ENCODE measurements around the gene AUTS2. TPM values are rescaled to one million over a fixed set of nuclear protein-coding genes. Genes with fewer than 3 reads are reported as not detected.
A peak's percentile ranks its signal among the peaks of the same experiment; 100 is the strongest.

Gene AUTS2
- total RNA-seq, 1 experiment from 2014 or later: 4.2 TPM

DNA sequence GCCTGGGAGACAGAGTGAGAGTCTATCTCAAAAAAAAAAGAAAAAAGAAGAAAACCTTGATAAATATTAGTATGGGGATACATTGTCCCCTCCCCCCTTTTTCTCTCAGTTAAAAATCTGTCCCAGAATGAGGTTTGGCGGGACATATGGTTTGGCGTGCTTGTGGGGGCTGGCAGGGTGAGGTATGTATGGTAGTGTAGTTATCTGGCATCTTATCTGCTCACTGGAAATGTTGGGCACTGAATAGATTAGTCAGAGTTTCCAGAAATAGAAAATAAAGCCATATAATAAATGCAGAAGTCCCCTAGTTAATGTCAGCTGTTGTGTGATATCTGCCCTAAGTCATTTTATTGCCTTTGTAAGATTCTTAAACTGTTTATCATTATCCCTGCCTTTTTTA lies 1136.1 kb downstream of the AUTS2 start:
- no peak for DNase-seq (ENCODE audit: low spot score)

DNA sequence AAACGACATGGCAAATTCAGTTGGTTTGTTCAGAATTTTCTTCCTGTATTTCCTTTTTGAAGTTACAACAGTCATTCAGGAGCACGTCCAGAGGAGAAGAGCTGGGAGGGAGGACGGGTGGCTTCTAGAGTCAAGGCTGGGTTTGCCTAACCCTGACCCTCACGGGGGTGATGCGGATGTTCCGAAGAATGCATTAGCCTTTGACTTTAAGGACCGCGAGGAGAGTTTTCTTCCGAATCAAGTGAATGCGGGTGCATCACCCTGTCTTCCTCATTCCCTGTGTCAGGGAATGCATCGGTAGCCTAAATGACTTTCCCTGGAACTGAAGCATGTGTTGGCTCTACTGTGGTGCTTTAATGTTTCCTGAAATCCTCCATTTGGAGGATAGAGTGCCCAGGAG lies 1137.0 kb downstream of the AUTS2 start:
- no peak for DNase-seq (ENCODE audit: low spot score)

DNA sequence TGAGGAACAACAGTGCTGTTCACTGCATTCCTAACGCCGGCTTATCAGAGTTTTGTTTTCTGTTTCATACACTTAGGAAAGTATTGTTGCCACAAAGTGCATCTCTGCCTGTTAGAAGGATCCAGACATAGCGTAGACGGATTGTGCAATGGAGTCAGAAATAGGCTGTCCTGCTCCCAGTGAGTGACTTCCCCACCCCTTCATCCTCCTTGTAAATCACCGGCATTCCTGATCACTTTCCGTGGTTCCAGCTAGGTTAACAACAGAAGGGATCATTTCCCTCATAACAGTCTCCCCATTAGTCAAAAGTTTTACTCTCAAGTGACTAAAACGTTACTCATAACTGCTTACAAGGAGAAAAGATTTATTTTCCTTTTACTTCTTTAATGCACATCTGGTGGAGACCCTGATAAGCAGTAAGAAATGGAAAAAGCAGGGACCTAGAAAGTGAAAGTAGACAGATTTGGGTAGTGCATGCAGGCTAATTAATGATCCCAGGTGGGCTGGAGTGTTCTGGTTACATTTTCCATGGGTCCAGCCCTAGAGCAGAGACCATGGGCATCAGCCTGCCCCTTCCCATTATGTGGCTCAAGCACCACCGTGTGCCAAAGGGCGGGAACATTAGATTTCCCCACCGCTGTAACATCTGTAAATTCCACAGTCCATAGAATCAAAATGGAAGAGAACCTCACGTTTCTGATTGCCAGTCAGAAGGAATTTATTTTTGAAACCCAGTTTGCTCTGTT lies 1138.6 kb downstream of the AUTS2 start:
- no peak for DNase-seq (ENCODE audit: low spot score)

- DNase-seq (ENCODE audit: low spot score): peak; percentile 20
Measured at GRCh38 chr7:70738151-70738885, 1140.0 kb downstream of the AUTS2 start.

DNA sequence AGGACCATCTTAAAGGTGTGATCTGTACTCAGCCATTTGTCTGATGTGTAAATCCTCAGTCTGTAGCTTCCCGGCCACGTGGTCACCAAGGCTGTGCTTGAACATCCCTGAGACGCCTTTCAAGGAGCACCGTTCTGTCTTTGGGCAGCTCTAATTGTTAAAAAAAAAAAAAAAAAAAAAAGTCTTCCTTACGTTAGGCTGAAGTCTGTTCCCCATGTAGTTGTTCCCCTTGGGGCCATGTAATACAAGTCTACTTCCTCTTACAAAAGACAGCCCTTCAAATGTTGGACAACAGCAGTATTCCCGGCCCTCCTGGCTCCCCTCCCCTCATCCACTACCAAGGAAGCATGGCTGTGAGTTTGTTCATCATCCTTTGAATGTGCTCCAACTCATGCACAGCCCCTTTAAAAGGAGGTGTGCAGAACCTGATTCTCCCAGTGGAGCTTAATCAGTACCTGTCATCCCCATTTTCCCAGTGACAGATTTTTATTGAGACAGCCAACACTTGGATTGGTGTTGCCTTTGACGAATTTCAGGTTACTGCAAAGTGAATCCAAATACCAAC lies 1141.5 kb downstream of the AUTS2 start:
- no peak for DNase-seq (ENCODE audit: low spot score)

GRCh38 chr7:70741666-70742065 lies 1143.4 kb downstream of the AUTS2 start:
- DNase-seq (ENCODE audit: low spot score): no peak

- no peak for DNase-seq (ENCODE audit: low spot score)
Measured at GRCh38 chr7:70743531-70744325, 1145.5 kb downstream of the AUTS2 start.

DNA sequence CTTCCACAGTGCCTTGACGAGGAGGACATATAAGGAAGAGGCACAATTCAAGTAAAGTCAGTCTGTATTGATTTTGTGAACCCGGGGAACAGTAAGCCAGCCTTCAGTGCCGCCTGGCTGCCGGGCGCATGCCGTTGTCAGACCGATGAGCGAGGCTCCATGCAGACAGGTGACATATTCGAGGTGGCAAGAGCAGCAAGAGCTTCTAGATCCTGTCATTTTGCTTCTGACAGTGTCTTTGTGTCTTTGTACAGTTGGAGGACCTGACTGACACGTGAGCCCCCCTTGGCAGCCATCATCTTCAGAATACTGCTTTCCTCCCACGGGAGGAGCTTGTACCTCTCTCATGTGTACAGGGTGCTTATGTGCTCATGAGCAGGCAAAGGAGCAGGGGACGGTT lies 1146.2 kb downstream of the AUTS2 start:
- DNase-seq (ENCODE audit: low spot score): no peak

- DNase-seq (ENCODE audit: low spot score): no peak
Measured at GRCh38 chr7:70749831-70750230, 1151.6 kb downstream of the AUTS2 start.

DNA sequence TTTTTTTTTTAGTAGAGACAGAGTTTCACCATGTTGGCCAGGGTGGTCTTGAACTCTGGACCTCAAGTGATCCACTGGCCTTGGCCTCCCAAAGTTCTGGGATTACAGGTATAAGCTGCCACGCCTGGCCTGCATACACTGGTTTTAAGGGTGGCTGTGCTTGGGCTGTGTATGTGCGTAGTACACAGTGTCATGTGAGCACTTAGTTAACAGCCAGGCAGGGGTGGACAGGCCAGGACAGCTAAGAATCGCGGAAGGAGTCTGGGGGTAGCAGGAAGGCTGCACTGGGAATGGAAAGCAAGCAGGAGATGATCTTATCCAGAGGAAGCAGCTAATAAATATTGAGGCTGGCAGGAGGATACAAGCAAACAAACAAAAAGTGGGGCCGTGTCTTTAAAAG lies 1153.6 kb downstream of the AUTS2 start:
- no peak for DNase-seq (ENCODE audit: low spot score)

GRCh38 chr7:70752794-70753241 lies 1154.5 kb downstream of the AUTS2 start:
- DNase-seq (ENCODE audit: low spot score): no peak

DNA sequence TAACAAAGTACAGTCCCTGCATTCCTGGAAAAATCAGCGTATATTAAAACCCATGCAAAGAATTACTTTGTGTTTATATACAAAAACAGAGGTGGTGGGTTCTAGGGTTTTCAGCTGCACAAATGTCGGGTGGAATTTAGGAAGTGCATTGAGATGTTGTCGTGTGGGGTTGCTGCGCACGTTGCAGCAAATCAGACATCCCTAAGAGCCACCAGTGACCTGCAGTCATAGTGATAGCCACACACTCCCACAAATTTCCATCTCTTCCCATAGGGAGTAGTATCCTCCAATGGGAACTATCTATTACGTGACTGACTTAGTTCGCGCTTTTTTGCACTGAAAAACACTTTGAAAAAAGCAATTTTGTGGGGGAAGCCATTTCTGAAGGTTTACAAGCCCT lies 1158.5 kb downstream of the AUTS2 start:
- DNase-seq (ENCODE audit: low spot score): no peak

DNA sequence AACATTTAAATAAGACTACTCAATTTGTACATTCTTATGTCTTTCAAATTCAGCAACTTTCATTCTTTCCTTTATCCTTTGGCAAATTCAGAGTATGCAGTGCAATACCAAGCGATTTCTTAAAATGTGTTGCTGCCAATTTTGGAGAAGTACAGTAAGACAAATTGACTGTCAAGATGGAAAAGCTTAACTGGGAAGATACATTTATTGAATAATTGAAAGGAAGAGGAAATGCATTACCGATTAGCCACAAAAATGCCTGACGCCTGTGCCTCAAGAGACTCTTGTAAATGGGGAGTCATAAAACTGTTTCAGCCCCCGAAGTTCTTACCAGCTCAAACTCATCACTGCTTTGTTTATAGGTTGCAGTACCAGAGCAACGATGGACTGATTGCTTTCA lies 1160.4 kb downstream of the AUTS2 start:
- no peak for DNase-seq (ENCODE audit: low spot score)

- no peak for DNase-seq (ENCODE audit: low spot score)
Measured at GRCh38 chr7:70759674-70760073, 1161.4 kb downstream of the AUTS2 start.

- DNase-seq (ENCODE audit: low spot score): no peak
Measured at GRCh38 chr7:70761711-70762328, 1163.5 kb downstream of the AUTS2 start.

GRCh38 chr7:70762696-70763095 lies 1164.4 kb downstream of the AUTS2 start:
- DNase-seq (ENCODE audit: low spot score): no peak

DNA sequence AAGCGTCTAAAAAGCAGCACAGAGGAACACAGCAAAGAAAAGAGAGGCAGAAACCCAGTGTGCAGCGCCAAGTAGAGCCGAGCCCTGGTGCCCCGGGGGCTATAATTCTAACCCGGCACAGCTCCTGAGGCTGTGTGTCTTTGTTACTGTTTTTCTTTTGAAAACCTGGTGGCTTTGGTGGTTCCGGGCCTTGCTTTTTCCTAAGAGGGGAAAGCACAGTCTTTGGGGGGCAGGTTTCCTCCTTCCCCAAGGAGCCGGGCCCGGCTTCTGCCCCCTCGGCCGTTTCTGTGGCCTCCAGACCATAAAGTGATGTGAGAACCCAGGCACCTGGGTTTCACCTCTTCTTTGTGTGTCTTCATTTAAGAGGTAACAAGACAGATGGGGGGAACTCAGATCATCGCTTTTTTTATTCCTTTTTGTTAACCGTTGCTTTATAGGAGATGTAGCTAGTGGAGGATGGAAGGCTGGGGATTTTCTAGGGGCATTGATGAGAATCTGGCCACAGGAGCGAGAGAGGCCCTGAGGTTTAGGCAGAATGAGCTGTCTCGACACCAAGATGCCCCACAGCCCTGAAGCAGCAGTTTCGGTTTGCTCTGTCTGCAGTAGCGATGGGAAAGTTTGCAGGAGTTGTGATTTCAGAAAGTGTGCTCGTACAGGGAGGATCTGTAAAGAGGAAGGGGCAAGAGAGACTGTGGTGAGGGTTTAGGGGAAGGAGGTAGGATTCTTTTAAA lies 1165.9 kb downstream of the AUTS2 start:
- DNase-seq (ENCODE audit: low spot score): no peak

- DNase-seq (ENCODE audit: low spot score): no peak
Measured at GRCh38 chr7:70764701-70765208, 1166.5 kb downstream of the AUTS2 start.

GRCh38 chr7:70765651-70766050 lies 1167.4 kb downstream of the AUTS2 start:
- DNase-seq (ENCODE audit: low spot score): no peak

GRCh38 chr7:70766109-70766508 lies 1167.8 kb downstream of the AUTS2 start:
- DNase-seq (ENCODE audit: low spot score): no peak

DNA sequence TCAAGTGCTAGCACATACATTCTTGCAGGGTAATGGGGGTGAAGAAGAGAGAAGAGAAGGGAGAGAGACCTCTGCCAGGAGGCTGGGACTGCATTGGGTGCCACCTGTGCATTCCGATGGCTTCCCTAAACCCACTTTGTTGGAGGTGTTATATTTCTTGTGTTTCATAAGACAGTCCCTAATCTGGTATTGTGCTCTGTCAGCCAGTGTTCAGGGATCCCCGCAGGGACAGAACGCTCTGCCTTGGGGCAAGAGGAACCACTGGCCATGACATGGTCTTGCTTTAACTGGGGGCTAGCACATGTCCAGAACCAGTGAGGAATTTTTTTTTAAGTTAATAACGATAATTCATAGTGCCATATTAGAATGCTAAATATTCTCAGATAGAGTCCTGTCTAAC lies 1168.4 kb downstream of the AUTS2 start:
- no peak for DNase-seq (ENCODE audit: low spot score)
